ENCODE measurements around the gene CTDSPL.

The CTDSPL gene

DNA sequence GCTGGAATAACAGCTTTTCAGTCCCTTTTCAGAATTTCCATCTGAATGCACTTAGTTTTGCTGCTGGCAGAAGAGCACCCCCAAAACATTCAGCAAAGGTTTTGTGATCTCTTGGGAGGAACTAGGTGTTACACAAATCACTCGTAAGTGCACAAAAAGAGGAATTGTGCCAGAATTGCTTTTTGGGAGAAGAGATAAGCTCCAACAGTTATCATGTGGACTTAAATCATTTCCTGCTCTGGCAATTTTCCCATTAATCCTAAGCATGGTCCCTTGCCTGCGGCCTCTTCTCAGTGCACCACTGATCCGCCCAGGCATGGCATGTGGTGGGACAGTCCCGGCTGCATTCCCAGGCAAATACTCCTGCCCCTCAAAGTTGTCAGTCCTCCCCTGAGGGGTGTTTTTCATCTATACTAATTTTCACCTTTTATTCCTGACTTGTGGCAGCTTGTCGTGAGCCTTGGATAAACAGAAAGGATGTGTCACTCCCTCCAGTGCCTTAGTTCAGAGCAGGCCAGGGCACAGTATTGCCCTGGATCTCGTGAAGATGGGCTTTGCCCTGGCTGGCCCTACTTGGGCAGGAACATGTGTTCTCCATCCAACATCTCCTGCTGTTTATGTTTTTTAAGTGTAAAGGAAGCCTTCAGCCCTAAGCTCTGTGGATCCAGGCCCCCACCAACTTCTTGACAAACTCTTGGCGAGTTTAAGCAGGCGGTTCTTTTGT lies 84.3 kb downstream of the CTDSPL start:
- no peak for DNase-seq

DNA sequence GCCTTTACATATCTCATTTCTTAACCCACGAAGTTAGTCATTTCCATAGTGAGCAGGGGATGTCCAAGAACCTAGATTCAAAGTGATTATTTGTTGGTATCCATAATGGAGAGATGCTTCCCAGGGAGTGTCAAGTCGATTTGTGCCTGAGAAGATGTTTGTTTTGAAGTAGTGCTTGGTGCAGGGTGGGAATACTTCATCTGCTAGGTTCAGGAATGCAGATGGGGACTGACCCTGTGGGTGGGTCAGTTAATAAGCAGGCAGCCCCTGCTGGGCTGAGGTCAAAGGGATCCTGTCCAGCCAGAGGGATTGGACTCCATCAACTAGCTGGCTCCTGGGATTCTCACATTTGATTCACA lies 84.8 kb downstream of the CTDSPL start:
- DNase-seq, result no peak

DNA sequence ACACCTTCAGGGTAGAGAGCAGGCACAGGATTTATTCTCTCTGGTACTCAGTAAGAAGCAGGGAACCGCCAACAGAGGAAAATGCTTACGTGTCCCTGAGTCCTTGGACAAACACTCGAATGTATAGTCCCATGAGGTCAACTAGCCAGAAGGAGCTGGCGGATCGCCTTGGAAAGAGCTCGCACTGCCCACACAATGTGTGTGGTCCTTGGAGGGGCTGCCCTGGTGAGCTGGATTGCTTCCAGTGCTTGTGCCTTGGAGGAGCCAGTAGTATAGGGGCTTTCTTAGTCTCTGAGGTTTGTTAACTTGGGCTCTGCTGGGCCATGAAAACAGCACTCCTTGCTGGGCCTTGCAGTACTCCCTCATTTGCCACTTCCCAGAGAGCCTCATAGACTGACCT lies 88.2 kb downstream of the CTDSPL start:
- DNase-seq, result no peak

- no peak for DNase-seq
These were observed 90.9 kb downstream of the CTDSPL start for GRCh38 chr3:37952564-37952963.

- no peak for DNase-seq
These were observed 91.5 kb downstream of the CTDSPL start for GRCh38 chr3:37953226-37953625.

DNA sequence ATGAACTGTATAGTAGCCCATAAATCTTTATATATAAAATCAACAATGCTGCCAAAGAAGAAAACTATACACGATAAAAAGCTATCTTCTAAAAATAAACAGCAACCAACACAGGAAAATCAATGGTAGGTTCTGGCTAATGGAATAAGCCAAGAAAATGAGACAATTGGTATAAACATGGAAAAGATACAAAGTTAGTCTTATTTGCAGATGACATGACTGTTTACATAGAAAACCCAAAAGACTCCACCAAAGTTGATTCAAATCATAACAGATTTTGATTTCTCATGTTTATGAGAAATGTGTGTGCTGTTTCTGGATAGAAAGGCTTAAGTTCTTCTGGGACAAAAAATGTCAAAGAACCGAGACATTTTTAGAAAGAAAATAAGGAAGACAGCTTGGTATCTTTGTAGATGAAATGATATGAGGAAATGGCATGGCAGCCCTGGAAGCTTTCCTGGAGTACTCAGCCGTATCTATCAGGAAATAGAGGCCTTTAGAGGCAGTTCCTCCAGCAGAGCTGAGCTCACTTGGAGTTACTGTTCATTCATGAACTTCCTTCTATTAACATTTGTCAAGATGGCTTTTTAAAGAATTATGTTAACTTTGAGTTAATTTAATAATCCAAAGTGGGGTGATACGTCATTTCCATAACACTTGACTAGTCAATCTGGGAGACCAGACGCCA lies 92.2 kb downstream of the CTDSPL start:
- no peak for DNase-seq

DNA sequence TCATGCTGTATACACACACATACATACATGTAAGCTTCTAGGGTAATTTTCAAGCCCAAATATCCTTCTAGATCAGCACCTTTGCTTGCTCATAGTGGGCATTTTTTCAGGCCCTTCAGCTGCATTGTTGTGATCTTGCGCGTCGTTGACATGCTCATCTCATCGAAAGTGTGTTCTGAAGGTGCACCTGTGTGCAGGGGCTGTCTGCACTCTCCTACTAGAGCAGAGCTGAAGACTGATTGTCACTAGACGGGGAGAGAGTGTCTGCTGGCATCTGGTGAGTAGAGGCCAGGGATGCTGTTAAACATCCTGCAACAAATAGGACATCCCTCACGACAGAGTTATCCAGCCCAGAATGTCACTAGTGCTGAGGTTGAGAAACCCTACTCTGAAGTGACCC lies 93.2 kb downstream of the CTDSPL start:
- DNase-seq, result no peak

DNA sequence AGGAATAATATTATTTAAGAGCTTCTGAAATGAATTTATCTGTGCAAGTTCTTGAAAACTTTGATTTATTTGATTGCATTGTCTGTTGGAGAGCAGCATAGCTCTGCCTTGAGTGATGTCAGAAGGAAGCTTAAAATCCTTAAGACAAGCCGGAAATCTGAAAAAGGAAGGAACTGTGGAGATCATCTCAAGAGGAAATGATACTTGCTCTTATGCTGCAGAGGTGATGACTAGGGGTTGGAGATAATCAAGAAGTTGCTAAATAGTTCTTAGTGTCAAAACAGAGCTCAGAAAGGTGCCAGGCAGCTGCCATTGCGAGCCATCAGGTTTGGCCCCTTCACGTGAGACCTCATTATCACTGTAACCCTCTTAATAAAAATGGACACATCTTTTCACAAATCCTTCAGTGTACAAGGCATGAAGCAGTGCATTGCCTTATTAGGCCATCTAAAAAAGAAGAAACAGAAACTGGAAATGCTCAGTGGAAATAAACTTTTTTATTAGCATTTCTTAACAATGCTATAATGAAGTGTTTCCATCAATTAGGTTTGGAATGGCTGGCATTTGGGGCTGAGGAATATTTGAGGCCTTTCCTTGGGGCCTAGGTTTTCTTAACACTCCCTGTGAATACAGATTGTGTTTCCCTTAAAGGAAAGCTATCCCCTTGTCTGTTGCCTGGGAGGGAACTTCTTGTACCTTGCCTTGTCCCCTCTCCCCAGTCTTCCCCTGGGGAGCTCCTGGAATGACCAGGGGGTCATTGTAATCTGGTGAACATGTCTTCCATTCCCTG lies 94.4 kb downstream of the CTDSPL start:
- DNase-seq, result no peak

- DNase-seq, result no peak
These were observed 95.3 kb downstream of the CTDSPL start for GRCh38 chr3:37956723-37957538.

DNA sequence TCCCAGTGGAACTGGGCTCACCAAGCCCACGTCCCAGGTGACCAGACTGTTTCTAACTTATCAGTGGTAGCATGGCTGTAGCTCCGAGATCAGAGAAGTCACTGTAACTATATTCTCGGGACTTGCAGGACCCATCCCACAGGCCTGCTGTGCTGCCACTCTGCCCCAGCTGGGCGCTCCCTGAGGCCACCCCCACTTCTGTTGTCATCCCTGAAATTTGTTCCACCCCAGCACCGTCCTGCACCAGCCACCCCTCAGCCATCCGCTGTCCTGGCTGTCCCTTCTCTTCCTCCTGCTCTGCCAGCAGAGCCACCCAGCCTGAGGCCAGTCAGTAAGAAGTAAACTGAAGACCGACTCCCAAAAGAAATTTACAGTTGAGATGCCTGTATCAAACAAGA lies 95.9 kb downstream of the CTDSPL start:
- DNase-seq, result no peak

DNA sequence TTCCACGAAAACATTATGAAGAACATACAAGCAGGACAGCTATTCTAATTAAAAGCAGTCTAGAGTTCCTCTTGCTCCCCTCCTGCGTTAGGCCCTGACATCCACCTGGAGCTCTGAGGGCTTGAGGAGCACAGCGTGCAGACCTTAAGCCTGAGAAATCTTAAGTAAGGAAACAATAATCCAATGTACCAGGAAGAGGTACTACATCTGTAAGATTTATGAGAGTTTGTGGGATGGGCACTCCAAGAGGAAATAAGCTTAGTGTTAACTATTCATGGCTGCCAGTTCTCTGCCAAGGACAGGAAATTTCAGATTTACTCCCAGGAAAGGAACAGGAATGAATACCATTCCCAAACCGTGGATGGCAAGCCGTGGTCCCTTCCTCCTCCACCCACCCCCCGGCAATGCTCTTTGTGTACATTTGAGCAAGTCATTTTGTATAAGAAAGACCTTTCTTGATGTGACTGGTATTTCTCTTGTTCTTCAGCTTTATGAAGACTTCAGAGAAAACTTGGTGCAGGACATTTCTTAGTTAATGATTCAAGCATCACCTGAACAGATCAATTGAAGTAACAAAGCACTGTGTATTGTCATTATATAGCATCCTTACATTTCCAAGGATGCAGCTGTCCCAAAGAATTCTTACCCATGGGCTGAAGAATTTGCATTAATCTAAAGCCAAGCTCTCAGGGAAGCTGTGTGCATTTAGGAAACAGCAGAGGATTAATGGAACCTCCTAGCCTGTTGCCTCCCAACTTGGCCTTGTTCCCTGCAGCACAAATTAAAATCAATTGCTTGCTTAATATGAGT lies 100.1 kb downstream of the CTDSPL start:
- no peak for DNase-seq

- DNase-seq, result no peak
These were observed 101.3 kb downstream of the CTDSPL start for GRCh38 chr3:37963016-37963415.

DNA sequence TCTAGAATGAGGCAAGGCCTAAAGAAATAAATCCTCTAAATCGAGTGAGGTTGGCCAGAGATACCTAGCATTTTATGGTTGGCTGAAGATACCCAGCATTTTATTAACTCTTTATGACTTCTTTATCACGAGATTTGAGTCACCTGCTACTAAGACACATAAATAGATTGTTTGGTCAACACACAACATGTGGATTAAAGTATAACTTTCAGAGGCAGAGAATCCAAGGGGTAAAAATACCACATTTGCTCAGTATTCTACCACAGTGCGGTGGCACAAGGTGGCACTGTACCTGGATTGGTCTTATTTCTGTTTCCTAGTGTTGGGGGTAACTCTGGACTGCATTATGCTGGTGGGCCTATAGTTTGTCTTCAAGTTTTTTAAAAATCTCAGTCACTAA lies 102.0 kb downstream of the CTDSPL start:
- DNase-seq, result no peak

- DNase-seq, result no peak
These were observed 102.5 kb downstream of the CTDSPL start for GRCh38 chr3:37964146-37964545.

GRCh38 chr3:37964716-37965115 lies 103.0 kb downstream of the CTDSPL start:
- no peak for DNase-seq

DNA sequence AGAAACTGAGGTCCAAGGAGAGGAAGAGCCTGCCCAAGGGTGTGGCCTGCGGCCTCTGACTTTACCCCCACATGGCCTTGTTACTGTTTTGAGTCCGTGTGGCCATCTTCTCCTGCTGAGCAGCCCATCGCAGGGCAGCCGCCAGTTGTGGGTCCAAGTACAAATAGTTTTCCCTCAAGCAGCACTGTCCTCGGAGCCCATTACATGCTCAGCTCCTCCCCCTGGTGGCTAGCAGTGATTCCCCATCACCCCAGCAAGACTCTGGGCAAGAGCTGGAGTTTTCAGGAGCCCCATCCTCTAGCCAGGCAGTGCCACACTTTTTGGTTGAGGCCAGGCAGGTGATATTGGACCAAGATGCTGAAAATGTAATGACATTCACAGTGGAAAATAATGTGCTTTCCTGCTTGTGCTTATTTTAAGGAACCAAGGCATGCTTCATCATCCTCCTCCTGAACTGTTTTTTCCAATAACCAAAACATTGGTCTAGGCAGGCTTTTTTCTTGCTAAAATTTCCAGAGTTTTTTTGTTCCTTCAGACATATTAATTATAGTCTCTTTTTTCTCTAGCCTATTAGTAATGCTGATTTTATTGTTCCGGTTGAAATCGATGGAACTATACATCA lies 105.7 kb downstream of the CTDSPL start:
- DNase-seq, result peak in 1 of 2 experiments; percentile 13

DNA sequence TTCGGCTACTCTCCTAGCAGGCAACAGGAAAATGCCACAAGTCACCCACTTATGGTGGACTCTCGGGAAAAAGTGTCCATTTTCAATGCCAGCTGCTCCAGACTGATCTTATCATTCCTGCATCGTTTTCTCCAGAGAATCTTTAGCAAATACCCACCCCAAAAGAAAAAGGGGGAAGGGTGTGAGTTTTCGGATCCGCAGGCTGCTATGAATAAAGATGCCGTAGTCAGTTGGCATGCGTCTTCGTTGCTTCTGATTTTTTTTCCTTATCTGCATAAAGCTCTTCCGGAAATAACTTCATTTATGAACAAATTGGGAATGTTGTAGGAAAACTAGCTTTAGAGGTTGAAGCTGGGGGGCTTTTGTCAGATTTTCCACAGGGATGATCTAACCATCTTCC lies 106.5 kb downstream of the CTDSPL start:
- DNase-seq, result no peak

DNA sequence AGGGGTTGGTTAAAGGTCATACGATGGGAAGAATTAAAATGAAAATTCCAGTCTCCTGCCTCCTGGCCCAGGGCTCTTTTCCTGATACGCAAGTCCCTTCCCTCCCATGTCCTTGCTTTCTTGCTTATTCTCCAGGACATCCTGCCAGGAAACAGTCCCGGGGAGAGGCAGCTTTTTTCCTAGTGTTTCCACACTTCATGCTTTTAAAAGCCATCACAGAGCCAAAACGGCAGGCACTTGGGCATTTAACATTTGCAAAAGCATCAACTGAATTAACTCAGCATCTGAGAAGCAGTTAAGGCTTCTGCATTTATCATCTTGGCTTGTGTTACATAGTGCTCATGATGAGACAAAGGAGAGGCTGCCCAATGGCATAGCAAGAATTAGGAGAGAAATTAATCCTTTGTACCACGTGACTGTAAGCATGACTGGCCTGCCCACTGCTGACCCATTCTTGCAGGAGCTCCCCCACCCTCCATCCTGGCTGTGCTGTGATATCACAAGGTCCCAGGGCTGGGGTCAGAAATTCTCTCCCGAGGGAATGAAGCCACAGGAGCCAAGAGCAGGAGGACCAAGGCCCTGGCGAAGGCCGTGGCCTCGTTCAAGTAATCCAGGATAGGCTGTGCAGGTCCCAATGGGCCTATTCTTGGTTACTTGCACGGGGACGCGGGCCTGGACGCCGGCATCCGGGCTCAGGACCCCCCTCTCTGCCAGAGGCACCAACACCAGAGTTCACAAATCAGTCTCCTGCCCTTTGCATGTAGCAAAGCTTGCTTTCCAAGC lies 107.3 kb downstream of the CTDSPL start:
- no peak for DNase-seq

GRCh38 chr3:37969596-37970100 lies 108.0 kb downstream of the CTDSPL start:
- DNase-seq, result no peak

- DNase-seq, result no peak
These were observed 109.1 kb downstream of the CTDSPL start for GRCh38 chr3:37970802-37971201.

- DNase-seq, result no peak
These were observed 109.8 kb downstream of the CTDSPL start for GRCh38 chr3:37971467-37971866.
